GM19438 (cell line): ENCODE measurements around the gene ZFP30.
"Not testable (repeated sequence)": the region's sequence is repeated elsewhere in the genome, so short reads cannot be mapped to it uniquely, and the experiment has no call there.

Source experiments
- ATAC-seq: cut with Tn5 transposase; IDR thresholded peaks from one replicate; pipeline ENCODE4 v1.9.1; 2021; ENCODE audit warnings: low read depth; ENCODE audit not compliant: unreplicated experiment

The ZFP30 gene

GRCh38 chr19:37655301-37655688 lies at the start of gene ZFP30:
TSS of gene ZFP30 (minus strand) at chr19:37655465. CDS start at chr19:37647822, 7,643 bp downstream.
- peak; percentile 55 for ATAC-seq

- no peak for ATAC-seq
These were observed 43.8 kb upstream of the ZFP30 start for GRCh38 chr19:37699057-37699456.

- no peak for ATAC-seq
These were observed 43.0 kb upstream of the ZFP30 start for GRCh38 chr19:37698216-37698615.

- ATAC-seq, result no peak
These were observed 40.1 kb upstream of the ZFP30 start for GRCh38 chr19:37695144-37695899.

- ATAC-seq, result no peak
These were observed 37.8 kb upstream of the ZFP30 start for GRCh38 chr19:37692956-37693620.

- ATAC-seq, result no peak
These were observed 36.7 kb upstream of the ZFP30 start for GRCh38 chr19:37691881-37692504.

GRCh38 chr19:37683520-37683919 lies 28.3 kb upstream of the ZFP30 start:
- no peak for ATAC-seq

- no peak for ATAC-seq
These were observed 14.2 kb upstream of the ZFP30 start for GRCh38 chr19:37669450-37669914.

- ATAC-seq, result not testable (repeated sequence)
These were observed 1.9 kb upstream of the ZFP30 start for GRCh38 chr19:37657157-37657556.

GRCh38 chr19:37655689-37656371 lies 565 bp upstream of the ZFP30 start:
- ATAC-seq, result peak; percentile 47

- ATAC-seq, result peak; percentile 43
These were observed 500 bp downstream of the ZFP30 start for GRCh38 chr19:37654629-37655300.

GRCh38 chr19:37654118-37654517 lies 1.1 kb downstream of the ZFP30 start:
- no peak for ATAC-seq

- no peak for ATAC-seq
These were observed 19.9 kb downstream of the ZFP30 start for GRCh38 chr19:37635076-37636056.

GRCh38 chr19:37594982-37595382 lies 60.3 kb downstream of the ZFP30 start:
- peak; percentile 51 for ATAC-seq

GRCh38 chr19:37594304-37594981 lies 60.8 kb downstream of the ZFP30 start, which contains the start of the genes ZNF540 and ZNF571:
TSS of gene ZNF540 (plus strand) at chr19:37594876. CDS start at chr19:37598448, 3,572 bp downstream.
TSS of gene ZNF571 (minus strand) at chr19:37594792. CDS start at chr19:37586676, 8,116 bp downstream.
- ATAC-seq, result peak; percentile 96

- ATAC-seq, result no peak
These were observed 61.3 kb downstream of the ZFP30 start for GRCh38 chr19:37593996-37594303.

GRCh38 chr19:37583340-37583739 lies 71.9 kb downstream of the ZFP30 start:
- no peak for ATAC-seq

- ATAC-seq, result no peak
These were observed 83.1 kb downstream of the ZFP30 start for GRCh38 chr19:37572203-37572602.

- no peak for ATAC-seq
These were observed 89.9 kb downstream of the ZFP30 start for GRCh38 chr19:37565370-37565669.
